SU-DHL-6 (cell line): Measurements from ENCODE around the gene EFNB1.

Experiments
- H2AFZ ChIP-seq: fragments of 200-600 bp; sonication (generic); 2 replicates; pipeline ENCODE4 v1.6.1; 2014; ENCODE audit warnings: low read depth, mild to moderate bottlenecking, moderate library complexity, mixed read lengths, antibody characterized with exemption, low read length; ENCODE audit not compliant: severe bottlenecking
- H3F3A ChIP-seq: fragments of 200-600 bp; shearing (Covaris generic); 2 replicates; pipeline ENCODE4 v1.6.0; 2016; ENCODE audit warnings: antibody characterized with exemption, mild to moderate bottlenecking; ENCODE audit not compliant: insufficient read depth
- H3K27ac ChIP-seq: fragments of 200-600 bp; sonication (generic); 2 replicates; pipeline ENCODE4 v1.5.1; 2016; ENCODE audit warnings: low read depth, mild to moderate bottlenecking, low read length, moderate library complexity, mixed read lengths
- H3K27me3 ChIP-seq: fragments of 200-600 bp; sonication (generic), shearing (Covaris generic); 2 replicates; pipeline ENCODE4 v1.6.0; 2014; ENCODE audit warnings: mild to moderate bottlenecking, low read length
- H3K36me3 ChIP-seq: fragments of 200-600 bp; sonication (generic); 2 replicates; pipeline ENCODE4 v1.6.1; 2014; ENCODE audit warnings: mild to moderate bottlenecking, low read length, mixed read lengths
- H3K4me2 ChIP-seq: fragments of 300-600, 200-600 bp; shearing (Covaris generic), sonication (generic); 2 replicates; pipeline ENCODE4 v1.6.0; 2014; ENCODE audit warnings: low read length, low read depth, mild to moderate bottlenecking; ENCODE audit not compliant: poor library complexity, severe bottlenecking
- H3K4me3 ChIP-seq: fragments of 200-600 bp; sonication (generic); 2 replicates; pipeline ENCODE4 v1.5.1; 2014; ENCODE audit warnings: antibody characterized with exemption, low read length, mild to moderate bottlenecking, mixed read lengths; ENCODE audit not compliant: insufficient read depth, poor library complexity, severe bottlenecking
- H3K79me2 ChIP-seq: fragments of 200-600 bp; sonication (generic); 2 replicates; pipeline ENCODE4 v1.6.1; 2014; ENCODE audit warnings: mild to moderate bottlenecking, low read length, moderate library complexity; ENCODE audit not compliant: insufficient read depth
- H3K9ac ChIP-seq: fragments of 200-600 bp; sonication (generic); 2 replicates; pipeline ENCODE4 v1.7.0; 2014; ENCODE audit warnings: mild to moderate bottlenecking, low read length
- H3K9me2 ChIP-seq: fragments of 200-600 bp; sonication (generic); replicated peaks from 2 replicates; pipeline ENCODE4 v1.6.1; 2014; ENCODE audit warnings: low read length; ENCODE audit not compliant: insufficient read depth
- H3K9me3 ChIP-seq: fragments of 200-600 bp; sonication (generic); 2 replicates; pipeline ENCODE4 v1.6.1; 2014; ENCODE audit warnings: low read length, mixed read lengths; ENCODE audit not compliant: insufficient read depth
- H4K20me1 ChIP-seq: fragments of 200-600 bp; sonication (generic); 2 replicates; pipeline ENCODE4 v1.6.1; 2014; ENCODE audit warnings: low read depth, mild to moderate bottlenecking, antibody characterized with exemption, low read length, moderate library complexity, mixed read lengths
- EZH2phosphoT487 ChIP-seq: fragments of 200-600 bp; sonication (generic), shearing (Covaris generic); conservative IDR thresholded peaks from 2 replicates; pipeline ENCODE4 v1.6.1; 2018; ENCODE audit warnings: mild to moderate bottlenecking, antibody characterized with exemption, low read length, moderate library complexity, mixed read lengths
- TF ChIP-seq, protein P1 (sequence below): fragments of 200-600 bp; sonication (generic); IDR thresholded peaks from one replicate; pipeline ENCODE4 v1.5.1; 2017; ENCODE audit warnings: antibody characterized with exemption, mild to moderate bottlenecking, low read length, moderate library complexity; ENCODE audit not compliant: insufficient read depth, poor library complexity, severe bottlenecking

The EFNB1 gene

DNA sequence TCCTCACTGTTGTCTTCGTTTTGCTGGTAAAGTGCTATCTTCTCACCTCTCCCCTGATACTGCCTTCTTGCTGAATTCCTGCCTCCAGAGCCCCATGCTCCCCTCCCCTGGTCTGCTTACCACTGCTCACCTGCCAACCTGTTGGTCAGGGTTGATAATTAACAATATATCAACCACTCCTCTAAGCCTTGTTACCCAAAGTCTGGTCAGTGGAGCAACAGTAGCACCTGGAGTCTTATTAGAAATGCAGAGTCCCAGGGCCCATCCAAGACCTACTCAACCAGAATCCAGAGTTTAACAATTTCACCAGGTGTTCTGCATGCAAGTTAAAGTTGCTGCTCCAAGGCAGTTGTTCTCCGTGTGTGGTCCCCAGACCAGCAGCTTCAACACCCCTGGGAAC, 55.0 kb downstream of the EFNB1 start:
- H3K27me3 ChIP-seq: no peaks in the 10 kb centered on the region
- TF ChIP-seq, protein P1, sequence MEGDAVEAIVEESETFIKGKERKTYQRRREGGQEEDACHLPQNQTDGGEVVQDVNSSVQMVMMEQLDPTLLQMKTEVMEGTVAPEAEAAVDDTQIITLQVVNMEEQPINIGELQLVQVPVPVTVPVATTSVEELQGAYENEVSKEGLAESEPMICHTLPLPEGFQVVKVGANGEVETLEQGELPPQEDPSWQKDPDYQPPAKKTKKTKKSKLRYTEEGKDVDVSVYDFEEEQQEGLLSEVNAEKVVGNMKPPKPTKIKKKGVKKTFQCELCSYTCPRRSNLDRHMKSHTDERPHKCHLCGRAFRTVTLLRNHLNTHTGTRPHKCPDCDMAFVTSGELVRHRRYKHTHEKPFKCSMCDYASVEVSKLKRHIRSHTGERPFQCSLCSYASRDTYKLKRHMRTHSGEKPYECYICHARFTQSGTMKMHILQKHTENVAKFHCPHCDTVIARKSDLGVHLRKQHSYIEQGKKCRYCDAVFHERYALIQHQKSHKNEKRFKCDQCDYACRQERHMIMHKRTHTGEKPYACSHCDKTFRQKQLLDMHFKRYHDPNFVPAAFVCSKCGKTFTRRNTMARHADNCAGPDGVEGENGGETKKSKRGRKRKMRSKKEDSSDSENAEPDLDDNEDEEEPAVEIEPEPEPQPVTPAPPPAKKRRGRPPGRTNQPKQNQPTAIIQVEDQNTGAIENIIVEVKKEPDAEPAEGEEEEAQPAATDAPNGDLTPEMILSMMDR: no peak
- TF ChIP-seq EZH2phosphoT487: no peak
- no peaks in the 10 kb centered on the region for H3K9me3 ChIP-seq
- no peaks in the 10 kb centered on the region for H3K36me3 ChIP-seq
- H3K27ac ChIP-seq: no peak overlapping the region
- H3K4me2 ChIP-seq: no peak overlapping the region
- no peak overlapping the region for H3K4me3 ChIP-seq
- no peaks in the 10 kb centered on the region for H3F3A ChIP-seq
- no peak overlapping the region for H3K9ac ChIP-seq
- no peak overlapping the region for H2AFZ ChIP-seq
- no peaks in the 10 kb centered on the region for H3K79me2 ChIP-seq
- H3K9me2 ChIP-seq: no peaks in the 10 kb centered on the region
- no peaks in the 10 kb centered on the region for H4K20me1 ChIP-seq

DNA sequence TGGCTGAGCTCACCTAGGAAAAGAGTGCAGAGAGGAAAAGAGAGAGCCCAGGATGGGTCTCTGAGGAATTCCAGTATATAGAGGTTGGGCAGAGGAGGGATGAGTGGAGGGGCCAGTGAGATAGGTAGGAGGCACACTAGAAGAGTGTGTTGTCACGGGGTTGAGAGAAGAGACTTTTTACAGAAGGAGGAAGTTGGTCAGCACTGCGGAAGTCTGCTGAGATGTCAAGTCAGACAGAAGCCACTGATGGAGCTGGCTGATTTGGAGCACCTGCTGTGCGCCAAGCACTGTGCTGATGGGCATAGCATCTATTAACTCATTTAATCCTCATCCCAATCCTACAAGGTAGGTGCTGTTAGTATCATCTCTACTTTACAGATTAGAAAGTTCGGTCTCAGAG, 60.4 kb downstream of the EFNB1 start:
- TF ChIP-seq, protein P1: no peak
- no peak for TF ChIP-seq EZH2phosphoT487
- Histone ChIP-seq H3K27me3 (no peaks in the 10 kb centered on the region), H3K4me2 (no peak overlapping the region), H3F3A (no peaks in the 10 kb centered on the region), H4K20me1 (no peaks in the 10 kb centered on the region), H3K4me3 (no peak overlapping the region), H3K9ac (no peak overlapping the region), H3K9me2 (no peaks in the 10 kb centered on the region), H3K36me3 (no peaks in the 10 kb centered on the region), H3K9me3 (no peaks in the 10 kb centered on the region), H2AFZ (no peak overlapping the region), H3K79me2 (no peaks in the 10 kb centered on the region), H3K27ac (no peak overlapping the region)
